ENCODE measurements around the gene WDR7.

The WDR7 gene

DNA sequence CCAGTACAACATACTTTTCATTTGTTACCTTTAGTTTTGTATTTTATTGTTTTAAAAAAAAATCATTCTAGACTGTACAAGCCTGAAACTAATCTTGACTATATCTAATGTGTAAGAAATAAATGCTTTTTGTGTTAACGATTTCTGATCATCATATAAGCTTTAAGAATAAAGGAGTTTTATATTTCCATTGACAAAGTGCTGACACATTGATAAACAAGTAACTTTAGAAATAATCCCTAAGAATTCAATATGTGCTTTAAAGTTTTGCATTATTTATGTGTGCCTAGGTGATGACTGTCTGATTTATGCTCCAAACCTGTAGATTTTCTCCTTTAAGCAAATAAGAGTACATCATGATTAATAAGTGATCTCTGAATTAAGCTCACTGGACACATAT is 248.5 kb downstream of the WDR7 start:
- no peak for DNase-seq

- no peak for DNase-seq
Measured at GRCh38 chr18:56900195-56901094, 249.3 kb downstream of the WDR7 start.

DNA sequence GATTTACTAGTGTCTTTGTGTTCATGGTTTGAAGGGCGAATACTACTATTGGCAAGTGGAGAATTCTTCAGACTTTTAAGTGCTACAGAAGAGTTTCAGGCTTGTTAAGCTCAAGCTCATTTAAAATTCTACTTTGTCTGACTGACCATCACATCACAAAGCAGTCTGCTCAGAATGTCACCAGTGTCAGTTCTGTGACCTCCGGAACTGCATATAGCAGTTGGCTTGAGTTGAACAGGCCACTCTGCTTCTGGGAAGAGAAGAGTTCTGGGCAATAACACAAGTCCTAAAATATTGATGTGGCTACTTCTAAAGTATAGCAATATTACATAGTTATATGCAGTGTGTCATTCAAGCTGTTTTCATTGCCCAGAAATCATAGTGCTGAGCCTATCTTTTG is 250.8 kb downstream of the WDR7 start:
- DNase-seq, result no peak

- no peak for DNase-seq
Measured at GRCh38 chr18:56902653-56903052, 251.5 kb downstream of the WDR7 start.

- no peak for DNase-seq
Measured at GRCh38 chr18:56903686-56904085, 252.5 kb downstream of the WDR7 start.

DNA sequence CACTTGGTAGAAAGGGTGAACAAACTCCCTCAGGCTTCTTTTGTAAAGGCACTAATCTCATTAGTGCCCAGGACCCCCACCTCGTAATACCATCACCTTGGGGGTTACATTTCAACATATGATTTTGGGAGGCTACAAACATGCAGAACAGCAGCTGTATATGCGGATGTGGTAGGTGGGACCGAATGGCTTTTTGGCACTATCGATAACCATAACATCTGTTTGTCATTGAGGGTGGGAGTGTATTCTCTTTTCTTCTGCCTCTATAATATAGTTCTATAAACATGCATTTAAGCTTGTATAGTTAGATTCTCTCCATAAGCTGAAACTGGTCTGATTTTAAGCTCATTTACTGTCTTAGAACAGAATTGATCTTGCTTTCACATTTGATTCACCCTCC is 256.6 kb downstream of the WDR7 start:
- no peak for DNase-seq

DNA sequence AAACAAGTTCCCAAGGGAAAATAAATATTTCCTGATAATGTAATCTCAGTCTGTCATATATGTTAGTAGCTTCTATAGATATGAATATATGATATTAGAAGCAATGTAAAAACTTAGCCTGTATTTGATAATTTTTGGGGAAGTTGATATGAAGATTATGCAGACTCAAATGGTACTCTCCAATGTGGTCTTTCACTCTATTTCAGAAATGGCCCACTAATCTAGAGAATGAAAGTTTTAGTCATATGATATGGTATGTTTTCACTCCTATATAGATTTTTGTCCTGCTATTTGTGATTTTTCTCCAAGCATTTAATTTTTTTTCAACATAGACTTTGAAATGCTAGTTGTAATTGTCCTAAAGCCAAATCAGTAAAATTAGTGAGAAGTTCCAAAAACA is 259.1 kb downstream of the WDR7 start:
- no peak for DNase-seq

- peak; percentile 69 for DNase-seq
Measured at GRCh38 chr18:56910967-56911366, 259.8 kb downstream of the WDR7 start.

DNA sequence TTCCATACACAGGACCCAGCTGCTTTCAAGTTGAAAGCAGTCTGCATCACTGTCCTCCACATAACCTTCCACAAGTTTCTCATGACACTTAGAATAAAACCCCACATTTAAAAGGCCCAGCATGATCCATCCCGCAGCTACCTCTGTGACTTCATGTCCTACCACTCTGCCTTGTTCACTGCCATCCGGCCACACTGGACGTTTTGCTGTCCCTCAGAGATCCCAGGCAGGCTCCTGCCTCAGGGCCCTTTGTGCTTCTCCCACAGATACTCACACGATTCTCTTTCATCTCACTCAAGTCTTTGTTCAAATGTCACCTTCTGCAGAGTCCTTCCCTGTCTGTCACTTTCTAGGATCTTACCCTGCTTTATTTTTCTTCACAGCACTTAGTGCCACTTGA is 262.8 kb downstream of the WDR7 start:
- no peak for DNase-seq

DNA sequence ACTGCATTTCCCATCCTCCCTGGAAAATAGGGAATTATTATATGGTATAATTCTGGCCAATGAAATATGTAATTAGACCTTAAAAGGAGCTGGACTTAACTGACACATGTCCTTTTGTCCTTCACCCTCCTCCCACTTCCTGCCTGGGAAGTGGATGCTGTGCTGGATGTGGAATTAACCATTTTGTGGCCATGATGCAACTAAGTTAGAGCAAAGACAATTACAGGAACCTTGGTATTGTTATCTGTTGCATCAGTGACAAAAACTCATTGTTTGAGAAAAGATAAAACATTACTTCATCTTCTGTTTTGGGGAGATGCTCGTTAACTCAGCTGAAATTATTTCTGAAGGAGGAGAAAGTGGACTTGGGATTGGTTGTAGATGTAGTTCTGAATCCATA is 268.0 kb downstream of the WDR7 start:
- no peak for DNase-seq

- DNase-seq, result no peak
Measured at GRCh38 chr18:56921896-56922480, 270.8 kb downstream of the WDR7 start.

DNA sequence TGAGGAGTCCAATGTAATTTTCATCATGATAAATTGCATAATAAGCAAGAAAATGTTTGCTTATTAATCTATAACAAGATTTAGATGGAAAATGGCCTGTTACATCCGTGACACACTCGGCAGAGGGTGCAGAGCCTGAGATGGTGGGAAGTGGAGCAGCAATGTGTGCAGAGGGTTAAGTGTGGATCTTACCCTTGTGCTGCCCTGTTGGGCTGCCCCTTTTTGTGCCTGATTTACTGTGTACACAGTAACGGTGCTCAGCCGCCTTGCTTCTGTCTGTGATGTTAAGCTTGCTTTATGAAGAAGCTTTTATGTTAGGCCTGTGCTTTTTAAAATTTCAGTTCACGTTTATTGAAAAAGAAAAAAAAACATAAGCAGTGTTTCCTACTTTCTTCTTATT is 275.6 kb downstream of the WDR7 start:
- DNase-seq, result no peak

GRCh38 chr18:56927786-56928185 is 276.6 kb downstream of the WDR7 start:
- no peak for DNase-seq

DNA sequence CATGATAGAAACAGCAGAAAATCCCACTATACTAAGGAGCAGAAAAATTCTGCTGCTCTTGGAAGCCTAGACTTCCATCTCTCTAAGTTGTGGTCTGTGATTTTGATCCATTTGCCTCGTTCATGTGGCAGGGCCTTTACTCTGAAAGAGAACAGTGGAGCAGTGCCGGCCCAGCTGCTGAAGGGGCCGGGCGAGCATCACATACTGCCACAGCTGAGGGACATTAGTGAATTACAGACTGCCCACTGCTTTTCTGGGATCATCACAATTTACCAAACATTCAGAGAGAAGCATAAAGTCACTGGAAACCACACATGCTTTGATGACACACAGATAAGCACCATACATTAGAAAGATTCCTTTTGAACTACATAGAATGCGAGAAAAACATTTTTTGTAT is 278.7 kb downstream of the WDR7 start:
- no peak for DNase-seq

- DNase-seq, result no peak
Measured at GRCh38 chr18:56933472-56933871, 282.3 kb downstream of the WDR7 start.

GRCh38 chr18:56934131-56934530 is 283.0 kb downstream of the WDR7 start:
- no peak for DNase-seq

DNA sequence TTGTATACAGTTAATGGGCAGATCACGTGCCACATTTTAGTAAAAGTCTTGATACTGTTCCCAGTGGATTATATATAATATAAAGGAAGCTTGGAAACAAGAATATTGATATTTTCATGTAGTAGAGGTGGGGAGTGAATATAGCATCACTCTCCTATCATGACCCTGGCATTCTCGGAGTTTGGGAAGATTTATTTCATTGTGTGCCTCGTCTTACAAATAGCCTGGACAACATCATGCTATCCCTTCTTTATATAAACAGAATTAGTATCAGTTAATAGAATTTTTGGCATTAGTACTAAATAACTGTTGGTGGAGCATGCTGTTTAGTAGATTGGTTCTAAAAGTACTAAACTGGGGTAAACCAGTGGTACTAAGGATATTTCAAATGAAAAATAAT is 283.7 kb downstream of the WDR7 start:
- DNase-seq, result no peak

DNA sequence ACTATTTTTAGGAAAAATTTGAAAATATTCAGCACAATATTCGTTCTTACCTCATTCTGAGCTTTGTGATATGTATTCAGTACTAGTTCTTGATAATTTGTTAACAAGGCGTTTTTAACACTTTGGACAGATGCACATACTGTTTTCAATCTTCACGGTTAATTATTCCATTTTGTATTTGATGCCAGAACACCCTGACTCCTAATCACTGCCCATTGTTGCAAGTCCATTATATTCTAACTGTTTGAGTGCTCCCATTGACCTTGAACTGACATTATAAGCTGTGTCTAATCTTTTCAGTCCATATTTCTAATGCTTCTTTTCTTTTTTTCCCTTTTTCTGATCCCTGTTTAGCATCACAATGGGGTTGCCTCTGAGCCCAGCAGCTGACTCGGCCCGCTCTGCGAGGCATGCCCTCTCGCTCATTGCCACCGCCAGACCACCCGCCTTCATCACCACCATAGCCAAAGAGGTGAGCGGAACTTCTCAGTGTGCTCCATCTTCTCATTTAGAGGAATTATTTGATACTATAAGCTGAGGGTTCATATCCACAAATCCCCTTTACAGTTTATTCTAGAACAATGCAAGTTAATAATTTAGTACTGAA is 284.4 kb downstream of the WDR7 start:
- no peak for DNase-seq

- DNase-seq, result no peak
Measured at GRCh38 chr18:56936457-56936856, 285.3 kb downstream of the WDR7 start.

DNA sequence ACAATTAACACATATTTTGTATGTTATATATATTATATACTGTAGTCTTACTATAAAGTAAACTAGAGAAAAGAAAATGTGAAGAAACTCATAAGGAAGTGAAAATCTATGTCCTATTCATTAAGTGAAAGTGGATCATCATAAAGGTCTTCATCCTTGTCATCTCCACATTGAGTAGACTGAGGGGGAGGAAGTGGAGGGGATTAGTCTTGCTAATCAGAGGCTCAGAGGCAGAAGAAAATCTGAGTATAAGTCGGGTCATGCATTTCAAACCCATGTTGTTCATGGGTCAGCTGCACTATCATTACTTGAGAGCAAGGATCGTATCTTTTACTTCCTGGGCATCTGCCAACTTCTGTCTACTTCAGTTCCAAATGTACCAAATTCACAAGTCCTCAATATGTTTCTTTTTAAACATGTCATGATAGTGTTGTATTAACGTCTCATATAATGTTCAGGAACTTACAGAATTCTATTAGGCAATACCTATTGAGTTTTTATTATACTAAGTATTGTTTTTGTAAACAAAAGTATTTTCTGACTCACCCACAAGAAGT is 286.8 kb downstream of the WDR7 start:
- no peak for DNase-seq

DNA sequence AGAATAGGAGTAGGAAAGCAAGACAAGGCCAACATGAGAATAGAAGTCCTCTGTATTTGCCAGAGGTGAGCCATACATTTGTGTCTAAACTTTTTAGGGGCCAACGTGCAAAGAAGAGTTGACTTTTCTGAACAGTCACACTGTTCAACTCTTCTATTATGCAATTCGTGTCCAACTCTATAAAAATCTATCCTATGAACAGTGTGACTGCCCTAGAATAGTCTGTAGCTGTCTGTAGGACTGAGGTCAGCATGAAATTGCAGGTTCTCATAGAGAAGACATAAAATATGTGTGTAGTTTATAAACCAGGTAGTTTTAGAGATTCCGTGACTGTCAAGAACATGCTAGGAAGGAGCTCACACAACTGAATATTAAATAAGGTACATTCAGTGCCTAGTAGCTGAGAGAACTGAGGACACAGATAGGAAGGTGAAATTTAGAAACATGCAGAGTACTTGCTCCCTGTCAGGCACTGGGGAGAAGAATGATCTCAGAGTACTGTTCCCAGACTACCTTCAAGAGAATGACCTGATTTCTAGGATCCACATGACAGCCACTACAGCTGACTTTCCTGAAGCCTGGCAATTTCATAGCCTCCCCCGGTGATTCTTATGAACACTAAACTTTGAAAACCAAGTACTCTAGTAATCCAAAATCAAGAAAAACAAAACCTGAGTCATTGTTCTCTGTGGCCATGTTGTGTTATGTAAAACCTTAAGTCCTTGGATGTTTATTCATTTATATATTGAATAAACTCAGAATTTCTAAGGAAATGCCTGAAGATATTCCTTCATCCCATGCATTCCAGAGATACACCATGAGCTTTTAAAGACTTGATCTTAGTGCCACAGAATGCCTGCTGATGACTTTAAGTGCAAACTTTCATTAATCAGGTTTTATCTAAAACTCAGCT is 294.3 kb downstream of the WDR7 start:
- no peak for DNase-seq

DNA sequence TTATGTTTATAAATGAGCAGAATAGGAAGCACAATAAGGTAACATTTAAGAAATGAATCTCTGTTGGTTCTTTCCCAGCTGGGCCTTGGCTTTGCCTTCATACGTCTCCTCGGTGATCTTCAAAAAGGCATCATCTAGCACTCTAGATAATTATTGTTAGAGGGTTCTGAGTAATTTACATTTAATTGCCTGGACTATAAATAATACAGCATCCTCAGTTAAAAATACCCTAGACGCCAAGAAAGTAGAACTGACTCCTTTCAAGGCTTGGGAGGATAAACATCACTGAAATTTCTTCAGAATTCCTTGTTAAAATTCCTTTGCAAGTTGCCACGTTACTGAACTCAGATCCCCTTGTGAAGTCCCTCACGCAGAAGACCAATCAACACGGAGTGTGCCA is 296.1 kb downstream of the WDR7 start:
- DNase-seq, result no peak

DNA sequence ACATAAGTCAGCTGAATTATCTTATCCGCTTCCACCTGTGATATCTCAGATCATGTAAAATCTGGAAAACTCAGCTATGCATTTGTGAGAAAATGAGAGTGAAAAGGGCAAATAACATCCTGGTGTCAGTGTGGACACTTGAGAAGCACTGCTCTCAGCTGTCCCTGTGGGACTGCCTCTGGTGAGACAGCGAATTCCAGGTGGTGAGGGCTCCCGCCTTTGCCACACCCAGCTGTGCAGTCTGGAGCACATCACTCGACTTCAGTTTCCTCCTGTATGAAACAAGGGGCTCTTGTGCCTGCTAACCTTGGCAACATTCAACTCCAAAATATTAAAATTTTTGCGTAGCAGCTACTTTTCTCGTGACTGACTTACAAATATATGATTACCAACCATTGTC is 300.9 kb downstream of the WDR7 start:
- no peak for DNase-seq

Data from NCI-H774 (cell line).